Measurements from ENCODE around the gene COX10.

Gene COX10

DNA sequence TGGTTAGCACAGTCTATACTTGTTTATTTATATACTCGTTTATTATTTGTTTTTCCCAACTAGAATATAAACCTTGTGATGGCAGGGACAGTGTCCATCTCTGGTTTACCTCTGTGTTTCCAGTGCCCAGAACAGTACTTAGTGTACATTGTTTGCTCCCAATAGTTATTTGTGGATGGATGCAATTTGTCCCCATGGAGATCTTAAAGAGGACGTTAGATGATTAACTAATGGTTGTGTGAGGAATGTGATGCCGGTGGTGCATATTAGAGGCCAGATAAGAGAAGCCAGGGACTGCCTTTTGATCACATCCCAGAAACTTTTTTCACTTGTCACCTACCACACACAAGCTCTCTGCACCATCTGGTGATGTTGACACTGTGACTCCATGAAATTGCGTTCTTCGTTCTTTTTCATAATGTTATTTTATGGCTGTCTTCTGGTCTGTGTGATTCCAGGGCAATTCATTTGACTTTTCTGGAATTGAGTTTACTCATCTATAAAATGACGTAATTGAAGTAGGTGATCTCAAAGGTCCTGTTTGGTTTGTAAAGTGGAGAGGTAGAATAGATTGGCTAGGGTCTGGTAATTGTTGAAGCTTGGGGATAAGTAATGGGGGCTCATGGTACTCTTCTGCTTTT, 1.2 kb downstream of the COX10 start:
- no peak overlapping the region for H3K27ac ChIP-seq
- no peak for TF ChIP-seq ZFX (IDR thresholded peaks at IDR 0.05)
- TF ChIP-seq, protein P1, sequence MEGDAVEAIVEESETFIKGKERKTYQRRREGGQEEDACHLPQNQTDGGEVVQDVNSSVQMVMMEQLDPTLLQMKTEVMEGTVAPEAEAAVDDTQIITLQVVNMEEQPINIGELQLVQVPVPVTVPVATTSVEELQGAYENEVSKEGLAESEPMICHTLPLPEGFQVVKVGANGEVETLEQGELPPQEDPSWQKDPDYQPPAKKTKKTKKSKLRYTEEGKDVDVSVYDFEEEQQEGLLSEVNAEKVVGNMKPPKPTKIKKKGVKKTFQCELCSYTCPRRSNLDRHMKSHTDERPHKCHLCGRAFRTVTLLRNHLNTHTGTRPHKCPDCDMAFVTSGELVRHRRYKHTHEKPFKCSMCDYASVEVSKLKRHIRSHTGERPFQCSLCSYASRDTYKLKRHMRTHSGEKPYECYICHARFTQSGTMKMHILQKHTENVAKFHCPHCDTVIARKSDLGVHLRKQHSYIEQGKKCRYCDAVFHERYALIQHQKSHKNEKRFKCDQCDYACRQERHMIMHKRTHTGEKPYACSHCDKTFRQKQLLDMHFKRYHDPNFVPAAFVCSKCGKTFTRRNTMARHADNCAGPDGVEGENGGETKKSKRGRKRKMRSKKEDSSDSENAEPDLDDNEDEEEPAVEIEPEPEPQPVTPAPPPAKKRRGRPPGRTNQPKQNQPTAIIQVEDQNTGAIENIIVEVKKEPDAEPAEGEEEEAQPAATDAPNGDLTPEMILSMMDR (conservative IDR thresholded peaks at IDR 0.05): no peak

DNA sequence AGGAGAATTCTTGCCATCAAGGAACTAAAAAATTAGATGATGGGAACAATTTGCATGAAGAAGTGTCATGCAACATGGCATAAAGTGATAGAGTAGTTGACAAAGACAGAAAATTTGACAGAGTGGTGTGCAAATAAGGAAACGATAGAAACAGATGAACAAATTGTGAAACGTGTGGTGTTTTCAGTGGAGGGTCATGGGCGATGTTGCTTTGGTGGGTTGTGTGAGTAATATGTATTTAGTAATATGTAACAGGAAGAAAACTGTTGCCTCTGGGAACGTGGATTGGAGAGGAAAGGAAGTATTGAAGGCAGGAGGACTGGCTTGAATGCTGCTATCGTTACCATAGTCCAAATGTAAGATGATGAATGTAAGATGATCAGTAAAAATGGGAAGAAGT, 3.6 kb downstream of the COX10 start:
- TF ChIP-seq, protein P1 (conservative IDR thresholded peaks at IDR 0.05): no peak
- no peak for TF ChIP-seq ZFX (IDR thresholded peaks at IDR 0.05)
- no peak overlapping the region for H3K27ac ChIP-seq

DNA sequence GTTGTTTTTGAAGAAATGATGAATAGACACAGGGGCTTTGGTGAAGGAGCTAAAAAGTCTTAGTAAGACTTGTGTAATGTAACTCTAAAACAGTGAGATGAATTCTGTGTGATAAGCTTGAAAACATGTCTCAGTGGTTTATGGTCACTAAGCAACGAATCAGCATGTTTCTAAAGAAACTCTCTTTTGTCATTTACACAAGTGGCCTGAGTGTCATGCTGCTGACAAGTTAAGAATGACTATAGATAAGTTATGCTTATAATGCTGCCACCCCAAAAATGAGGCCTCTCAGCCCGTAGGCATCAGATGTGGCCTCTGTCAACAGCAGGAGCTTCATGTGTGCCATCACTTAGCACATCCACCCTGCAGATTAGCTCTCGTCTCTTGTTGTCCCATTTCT, 8.7 kb downstream of the COX10 start:
- no peak overlapping the region for H3K27ac ChIP-seq
- TF ChIP-seq, protein P1 (conservative IDR thresholded peaks at IDR 0.05): no peak
- no peak for TF ChIP-seq ZFX (IDR thresholded peaks at IDR 0.05)

- TF ChIP-seq, protein P1 (conservative IDR thresholded peaks at IDR 0.05): no peak
- no peak for TF ChIP-seq ZFX (IDR thresholded peaks at IDR 0.05)
- H3K27ac ChIP-seq: no peak overlapping the region
Measured at GRCh38 chr17:14080847-14081251, 11.5 kb downstream of the COX10 start.

GRCh38 chr17:14082848-14083247, 13.5 kb downstream of the COX10 start:
- no peak overlapping the region for H3K27ac ChIP-seq
- TF ChIP-seq, protein P1 (conservative IDR thresholded peaks at IDR 0.05): no peak
- no peak for TF ChIP-seq ZFX (IDR thresholded peaks at IDR 0.05)

DNA sequence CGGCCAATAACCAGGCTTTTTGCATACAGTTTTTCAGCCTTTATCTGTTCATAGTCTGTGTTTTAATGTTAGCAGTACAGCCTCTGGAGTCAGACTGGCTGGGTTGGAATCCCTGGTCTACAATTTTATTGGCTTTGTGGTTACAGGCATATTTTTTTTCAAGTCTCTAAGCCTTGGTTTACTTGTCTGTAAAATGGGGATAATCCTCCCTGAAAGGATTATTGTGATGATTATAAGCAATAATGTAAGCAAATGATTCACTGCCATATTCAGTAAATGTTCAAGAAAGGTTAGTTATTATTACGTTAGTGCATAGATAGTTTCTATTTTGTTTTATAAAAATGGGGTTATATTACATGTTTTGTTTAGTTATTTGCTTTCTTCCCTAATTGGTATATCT, 15.7 kb downstream of the COX10 start:
- TF ChIP-seq, protein P1 (conservative IDR thresholded peaks at IDR 0.05): no peak
- TF ChIP-seq ZFX (IDR thresholded peaks at IDR 0.05): no peak
- H3K27ac ChIP-seq: no peak overlapping the region

GRCh38 chr17:14086189-14086588, 16.9 kb downstream of the COX10 start:
- no peak for TF ChIP-seq ZFX (IDR thresholded peaks at IDR 0.05)
- TF ChIP-seq, protein P1 (conservative IDR thresholded peaks at IDR 0.05): no peak
- H3K27ac ChIP-seq: no peak overlapping the region
